HG02840 (cell line): Measurements from ENCODE around the gene FAM204A.

ENCODE experiments used
- ATAC-seq: cut with Tn5 transposase; IDR thresholded peaks from one replicate; pipeline ENCODE4 v1.9.1; 2021; ENCODE audit warnings: mild to moderate bottlenecking, moderate library complexity, moderate number of reproducible peaks; ENCODE audit not compliant: unreplicated experiment, low FRiP score

FAM204A gene

DNA sequence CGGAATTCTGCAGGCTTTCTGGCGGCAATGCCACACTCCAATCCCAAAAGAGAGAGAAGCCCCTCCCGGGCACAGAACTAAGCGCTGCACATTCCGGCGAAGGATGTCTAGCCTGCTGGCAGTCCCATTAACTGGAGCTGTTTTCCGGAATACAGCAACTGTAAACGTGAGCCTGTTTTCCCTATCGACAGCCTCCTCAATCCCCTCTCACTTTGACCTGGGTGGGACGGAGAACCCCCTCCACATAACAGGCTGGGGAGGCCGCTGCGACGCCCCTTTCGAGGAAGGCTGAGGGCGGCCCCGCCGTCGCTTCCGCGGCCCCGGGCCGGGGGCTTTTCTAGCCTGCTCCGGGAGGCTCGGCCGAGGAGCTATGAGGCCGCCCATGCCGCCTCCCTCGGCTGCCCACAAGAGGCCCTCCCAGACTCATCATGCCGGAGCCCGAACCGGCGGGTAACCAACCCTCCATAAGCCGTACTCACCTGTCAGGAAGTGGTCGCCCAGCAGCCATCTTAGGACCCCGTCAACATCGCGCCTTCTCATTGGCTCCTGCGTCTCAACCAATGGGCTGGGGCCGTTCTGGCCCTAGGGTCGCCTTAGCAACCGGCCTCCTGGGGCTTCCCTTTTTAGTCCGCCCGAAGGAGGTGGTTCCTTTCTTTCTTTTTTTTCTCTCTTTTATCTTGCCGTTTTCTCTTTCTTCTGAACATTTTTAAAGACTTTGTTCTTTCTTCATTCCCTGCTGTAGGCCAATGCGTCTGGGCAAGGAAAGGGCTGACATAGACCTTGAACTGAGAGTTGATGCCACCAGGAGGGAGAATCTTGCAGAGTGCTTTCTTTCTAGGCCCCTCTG is at the start of gene FAM204A:
Gene FAM204A (minus strand): TSS at position 534 of the 847 bp plus-strand sequence. CDS start 5,909 bp downstream, outside the sequence.
- peak; percentile 100 for ATAC-seq

DNA sequence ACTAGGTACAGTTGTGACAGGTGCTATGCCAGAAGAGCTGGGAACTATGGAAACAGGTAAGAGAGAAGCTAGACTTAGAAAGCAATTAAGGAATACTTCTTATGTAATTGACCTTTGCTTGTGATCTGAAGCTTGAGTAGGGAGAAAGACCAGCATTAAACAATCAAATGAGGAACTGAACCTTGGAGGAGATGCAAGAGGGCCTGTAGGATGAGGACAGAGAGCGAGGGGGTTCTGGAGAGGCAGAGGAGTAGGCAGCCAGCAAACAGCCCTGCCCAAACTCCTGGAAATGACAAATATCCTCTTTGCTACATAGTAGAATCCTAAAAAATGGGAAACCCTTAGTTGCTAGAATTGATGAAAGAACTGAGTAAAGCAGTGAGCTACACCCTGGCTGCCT is 41.6 kb upstream of the FAM204A start:
- ATAC-seq, result no peak

DNA sequence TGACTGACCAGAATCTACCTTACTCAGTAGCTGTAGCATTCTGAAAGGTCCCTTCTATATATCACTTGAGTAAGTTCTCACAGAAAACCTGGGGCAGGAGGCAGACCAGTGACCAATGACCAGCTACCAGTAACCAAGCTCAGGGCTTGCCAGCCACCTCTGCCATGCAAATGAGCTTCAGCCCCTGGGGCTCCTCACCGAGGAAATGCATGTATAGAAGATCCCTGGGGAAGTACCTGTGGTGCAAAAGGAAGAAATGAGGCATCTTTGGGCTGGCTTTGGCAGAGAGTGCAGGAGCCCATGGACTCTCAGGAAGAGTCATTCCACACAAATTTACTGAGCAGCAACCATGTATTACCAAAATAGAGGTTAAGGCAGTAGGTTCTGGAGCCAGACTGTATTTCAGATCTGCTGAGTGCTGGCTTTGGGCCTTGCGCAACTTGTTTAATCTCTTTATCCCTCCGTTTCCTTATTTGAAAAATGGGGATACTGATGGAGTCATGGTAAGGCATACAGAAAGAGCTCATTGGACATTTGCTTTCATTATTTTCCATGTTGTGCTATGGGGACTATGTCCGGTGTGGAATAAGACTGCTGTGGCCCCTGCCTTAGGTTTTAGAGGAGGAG is 41.1 kb upstream of the FAM204A start:
- no peak for ATAC-seq

DNA sequence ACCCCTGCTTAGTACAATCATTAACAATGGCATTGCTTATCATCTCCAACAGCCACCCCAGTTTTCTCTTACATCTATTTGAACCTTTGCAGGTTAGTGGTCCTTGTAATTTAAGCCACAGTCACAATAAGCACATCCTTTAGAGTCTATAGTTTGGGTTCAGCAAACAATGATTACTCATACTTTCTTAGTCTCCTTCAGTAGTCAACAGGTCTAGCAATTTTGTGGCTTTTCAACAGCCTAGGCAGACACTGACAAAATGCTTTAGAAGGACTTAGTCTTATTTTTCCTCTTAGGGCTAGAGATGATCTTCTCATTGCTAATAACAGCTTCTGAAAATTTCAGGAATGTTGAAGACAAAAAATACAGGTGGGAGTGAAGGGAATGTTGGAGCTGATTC is 32.3 kb upstream of the FAM204A start:
- ATAC-seq, result no peak

DNA sequence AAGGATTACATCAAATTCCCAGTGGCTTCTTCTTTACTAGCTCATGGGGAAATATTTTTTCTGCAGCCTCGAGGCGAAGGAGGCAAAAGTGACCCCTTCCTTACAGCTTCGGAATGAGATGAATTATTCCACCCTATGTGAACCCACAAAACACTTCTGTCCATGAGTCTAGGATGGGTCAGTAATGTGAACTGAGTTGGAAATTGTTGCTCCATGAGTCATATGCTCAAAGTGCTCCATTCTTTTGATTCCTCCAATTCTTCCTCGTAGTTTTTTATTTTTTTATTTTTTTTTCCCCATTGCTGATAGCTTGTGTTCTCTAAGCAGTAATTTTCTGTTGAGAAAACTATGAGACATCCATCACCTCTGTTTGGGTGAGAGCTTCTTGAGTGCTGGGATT is 31.7 kb upstream of the FAM204A start:
- no peak for ATAC-seq

DNA sequence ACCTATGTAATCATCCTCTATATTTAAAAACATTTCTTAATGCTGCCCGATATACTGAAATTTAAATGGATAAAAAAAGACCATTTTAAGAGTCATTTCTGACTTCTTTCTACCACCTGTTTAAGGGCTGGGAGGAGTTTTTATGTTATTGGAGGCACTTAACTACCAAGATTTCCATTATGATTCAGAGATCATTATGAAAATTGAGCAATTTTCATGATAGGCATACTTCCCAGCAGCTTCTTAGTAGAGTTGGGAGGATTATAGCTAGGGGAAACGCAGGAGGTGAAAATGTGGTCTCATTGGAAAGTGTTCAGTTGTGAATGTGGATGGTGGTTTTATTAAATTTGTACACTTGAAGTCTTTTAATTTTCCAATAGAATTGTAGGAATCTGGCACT is 28.4 kb upstream of the FAM204A start:
- no peak for ATAC-seq

DNA sequence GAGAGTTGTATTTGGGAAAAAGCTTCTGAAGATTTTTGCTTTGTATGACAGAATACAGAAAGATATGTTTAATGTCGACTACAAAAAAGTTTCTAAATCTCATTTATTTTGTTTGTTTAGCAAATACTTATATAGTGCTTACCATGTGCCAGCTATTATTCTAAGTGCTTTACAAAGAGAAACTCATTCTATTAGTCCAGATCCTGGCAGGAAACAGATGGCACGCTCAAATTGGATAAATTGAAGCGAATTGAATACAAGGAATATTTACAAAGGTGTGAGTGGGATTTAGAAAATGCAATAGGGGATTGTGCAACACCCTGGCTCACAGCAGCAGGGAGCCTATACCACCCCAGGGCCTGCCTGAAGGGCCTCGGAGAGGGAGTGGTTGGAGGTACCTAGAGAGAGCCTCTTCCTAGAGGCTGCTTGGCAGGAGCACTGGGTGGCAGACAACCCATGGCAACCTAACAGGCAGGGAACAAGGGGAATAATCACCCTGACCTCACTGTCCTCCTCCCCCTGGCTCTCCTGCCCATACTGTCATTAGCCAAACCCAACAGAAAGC is 27.6 kb upstream of the FAM204A start:
- ATAC-seq, result no peak

DNA sequence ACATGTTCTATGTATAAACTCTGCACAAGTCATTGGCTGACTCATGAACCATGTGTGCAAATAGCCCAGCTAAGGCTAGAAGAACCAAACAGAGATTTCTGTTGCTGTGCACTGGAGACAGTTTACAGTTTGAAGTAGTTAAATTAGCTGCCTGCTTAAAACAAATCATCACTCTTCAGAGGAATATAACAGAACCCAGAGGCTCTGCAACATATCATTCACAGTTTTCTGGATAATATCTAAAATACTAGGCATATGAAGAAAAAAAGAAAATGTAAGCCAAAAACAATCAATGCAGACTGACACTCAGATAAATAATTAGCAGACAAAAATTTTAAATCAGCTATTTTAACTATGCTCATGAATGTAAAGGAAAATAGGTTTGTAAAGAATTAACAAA is 23.6 kb upstream of the FAM204A start:
- no peak for ATAC-seq

DNA sequence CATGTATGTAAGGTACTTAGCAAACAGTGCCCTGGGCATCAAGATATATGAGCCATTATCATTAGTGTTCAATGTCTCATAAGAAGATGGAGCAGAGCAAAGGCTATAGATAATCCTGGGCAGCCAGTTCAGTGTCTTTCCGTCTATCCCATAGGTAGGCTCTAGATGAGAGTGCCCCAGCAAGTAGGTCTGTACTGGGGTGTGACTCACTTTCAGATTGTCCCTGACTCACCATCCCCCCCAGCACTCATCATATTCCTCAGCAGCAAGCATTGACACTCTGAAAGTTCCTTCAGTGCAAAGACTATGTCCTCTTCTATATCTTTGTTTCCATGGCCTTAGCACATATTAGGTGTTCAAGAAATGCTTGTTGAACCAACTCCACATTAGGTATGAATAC is 20.0 kb upstream of the FAM204A start:
- no peak for ATAC-seq

DNA sequence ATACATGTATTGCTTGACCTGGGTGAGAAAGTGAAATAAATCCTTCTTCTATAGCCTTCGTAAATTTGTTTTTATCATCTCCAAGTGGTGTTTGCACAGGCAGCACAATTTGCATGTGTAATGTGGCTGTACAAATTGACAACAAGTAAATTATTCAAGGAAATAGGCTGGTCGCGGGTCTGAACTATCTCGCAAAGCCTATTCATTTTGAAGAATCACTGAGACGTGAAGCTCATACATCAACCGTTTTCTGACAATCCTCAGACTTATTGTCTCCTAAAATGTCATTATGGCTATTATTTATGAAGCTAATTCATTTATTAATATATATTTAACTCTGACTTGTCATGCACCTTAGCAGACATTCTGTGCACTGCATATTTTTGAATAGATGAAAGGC is 16.2 kb upstream of the FAM204A start:
- ATAC-seq, result no peak

DNA sequence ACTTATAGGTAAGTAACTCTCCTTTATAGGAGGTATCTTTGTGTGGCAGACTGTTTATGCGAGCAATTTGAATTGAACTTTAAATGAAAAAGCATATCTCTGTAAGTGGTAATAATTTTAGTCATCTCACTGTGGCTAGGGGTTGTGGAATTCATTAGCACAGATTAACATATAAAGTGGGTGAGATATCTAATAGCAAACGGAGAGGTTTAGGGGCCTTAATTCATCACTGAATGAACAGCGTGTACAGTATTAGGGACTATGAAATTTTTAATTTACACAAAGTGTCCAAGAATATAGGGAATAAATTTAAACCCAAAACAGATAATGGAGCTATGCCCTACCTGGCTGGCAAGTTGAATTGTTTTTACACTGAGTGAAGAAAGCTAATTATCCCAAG is 15.7 kb upstream of the FAM204A start:
- ATAC-seq, result no peak

DNA sequence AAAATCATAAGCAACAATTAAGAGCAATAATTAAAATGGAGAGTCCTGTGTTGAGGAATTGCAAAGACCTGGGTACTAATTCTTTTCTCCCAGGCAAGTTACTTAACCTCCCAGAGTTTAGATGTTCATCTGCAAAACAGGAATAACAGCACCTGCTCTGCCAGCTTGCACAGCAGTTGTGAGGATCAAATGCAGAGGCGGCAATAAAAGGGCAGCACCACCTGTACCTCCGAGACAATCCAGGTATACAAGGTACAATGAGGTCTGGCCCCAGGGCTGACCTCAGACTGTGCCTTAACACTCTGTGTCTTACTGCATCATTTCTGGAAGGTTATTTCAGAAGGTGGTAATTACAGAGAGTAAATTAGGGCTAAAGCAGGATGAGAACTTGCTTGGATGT is 14.5 kb upstream of the FAM204A start:
- no peak for ATAC-seq

DNA sequence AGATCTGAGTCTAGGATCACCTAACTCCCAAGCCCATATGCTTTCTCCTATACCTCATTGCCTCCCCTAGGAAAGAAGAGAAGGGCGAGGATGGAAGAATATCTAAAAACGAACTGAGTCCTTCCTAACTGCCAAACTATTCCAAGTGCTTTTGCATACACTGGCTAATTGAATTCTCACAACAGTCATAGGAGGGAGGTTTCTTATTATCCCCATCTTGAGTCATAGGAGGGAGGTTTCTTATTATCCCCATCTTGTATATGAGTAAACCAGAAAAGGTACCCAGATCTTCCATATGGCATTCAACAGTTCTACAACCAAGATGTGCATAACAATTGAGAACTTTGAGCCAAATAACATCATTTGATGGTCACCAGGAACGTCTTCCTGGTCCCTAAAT is 13.1 kb upstream of the FAM204A start:
- no peak for ATAC-seq

DNA sequence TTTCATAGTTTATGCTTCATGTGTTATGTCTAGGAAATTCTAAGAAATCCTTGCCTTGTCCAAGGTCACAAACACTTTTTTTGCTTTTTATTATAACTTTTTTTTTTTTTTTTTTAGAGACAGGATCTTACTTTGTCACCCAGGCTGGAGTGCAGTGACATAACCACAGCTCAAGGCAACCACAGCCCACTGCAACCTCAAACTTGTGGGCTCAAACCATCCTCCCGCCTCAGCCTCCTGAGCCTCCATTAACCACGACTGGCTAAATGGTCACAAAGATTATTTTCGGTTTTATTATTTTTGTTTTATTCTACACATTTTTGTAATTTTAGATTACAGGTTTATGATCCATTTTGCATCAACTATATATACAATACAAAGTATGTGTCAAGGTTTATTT is 7.1 kb upstream of the FAM204A start:
- no peak for ATAC-seq

DNA sequence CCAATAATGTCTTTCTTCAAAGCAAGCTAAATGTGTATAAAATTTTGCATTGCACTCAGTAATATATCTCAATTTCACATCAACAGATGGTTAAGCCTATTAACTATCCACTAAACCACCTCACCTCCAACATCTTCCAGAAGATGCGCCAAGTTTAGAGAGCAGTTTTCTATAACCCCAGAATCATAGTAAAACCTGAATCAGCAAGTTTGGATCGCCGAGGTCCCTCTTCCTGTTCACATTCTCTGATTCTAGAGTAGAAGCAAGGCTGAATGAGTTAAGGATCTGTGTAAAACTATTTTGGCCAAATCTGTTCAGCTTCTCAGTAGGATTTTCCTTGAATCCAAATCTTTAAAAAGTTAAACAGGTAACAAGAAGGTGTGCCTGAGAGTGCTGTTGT is 1.4 kb upstream of the FAM204A start:
- ATAC-seq, result no peak

DNA sequence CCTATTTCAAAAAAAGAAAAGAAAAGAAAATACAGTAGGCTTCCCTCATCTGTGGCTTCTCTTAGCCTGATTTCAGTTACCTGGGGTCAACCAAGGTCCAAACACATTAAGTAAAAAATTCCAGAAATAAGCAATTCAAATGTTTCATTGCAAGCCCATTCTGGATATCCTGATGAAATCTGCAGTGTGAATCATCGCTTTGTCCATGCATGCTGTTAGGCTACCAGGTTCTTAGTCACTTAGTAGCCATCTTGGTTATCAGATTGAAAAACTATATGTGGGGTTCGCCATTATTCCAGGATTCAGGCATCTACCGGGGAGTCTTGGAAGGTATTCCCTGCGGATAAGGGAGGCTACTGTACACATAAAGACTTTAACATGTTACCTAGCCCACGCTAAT is 991 bp upstream of the FAM204A start:
- ATAC-seq, result no peak

DNA sequence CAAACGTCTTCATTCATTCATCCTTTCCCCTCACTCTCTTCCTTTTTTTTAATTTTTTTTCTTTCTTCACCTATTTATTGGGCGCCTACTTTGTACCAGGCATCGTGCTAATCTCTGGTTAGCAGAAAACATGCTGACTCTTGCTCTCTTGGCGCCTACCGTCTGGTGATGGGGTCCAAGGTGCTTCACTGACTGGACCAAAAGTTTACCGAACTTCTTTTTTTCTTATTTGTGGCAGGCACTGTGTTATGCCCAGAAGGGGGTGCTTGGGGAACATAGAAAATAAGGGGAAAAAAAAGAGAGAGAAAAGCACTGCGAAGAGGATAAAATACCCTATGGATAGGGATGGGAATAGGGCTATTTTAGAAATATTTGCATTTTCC is 505 bp upstream of the FAM204A start:
- ATAC-seq, result no peak

DNA sequence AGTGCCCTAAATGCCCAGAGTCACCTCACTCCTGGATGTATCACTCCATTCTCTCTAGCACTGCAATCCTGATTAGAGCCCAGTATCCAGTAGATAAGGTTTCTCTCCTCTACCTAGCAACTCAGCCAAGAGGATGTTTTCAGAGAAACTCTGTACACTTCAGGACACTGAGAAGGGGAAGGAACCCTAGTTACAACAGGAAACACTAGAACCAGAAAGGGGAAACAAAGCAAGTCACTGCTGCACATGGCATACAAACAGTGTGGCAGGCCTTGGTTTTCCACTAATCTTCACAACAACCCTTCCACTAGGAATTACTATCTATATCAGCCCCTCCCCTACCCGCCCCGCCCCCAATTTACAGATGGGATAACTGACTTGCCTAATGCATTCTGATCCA is 1.6 kb downstream of the FAM204A start:
- ATAC-seq, result no peak

DNA sequence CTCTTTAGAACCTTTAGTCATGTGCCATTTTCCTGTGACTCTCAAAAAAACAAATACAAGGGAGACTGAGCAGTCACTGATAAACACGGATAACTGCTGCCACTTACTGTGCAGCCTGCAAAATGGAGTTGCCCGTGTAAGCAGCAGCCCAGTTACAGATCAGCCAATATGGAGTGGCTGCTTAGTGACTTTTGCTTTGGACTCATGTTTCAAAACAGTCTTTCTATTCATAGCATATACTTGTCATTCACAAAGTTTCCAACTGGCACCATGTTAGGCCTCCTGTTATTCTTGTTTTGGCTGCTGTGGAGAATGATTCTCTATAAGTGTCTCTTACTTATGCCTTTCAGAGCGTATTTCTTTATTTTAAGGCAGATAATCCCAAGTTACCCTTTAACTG is 3.0 kb downstream of the FAM204A start:
- no peak for ATAC-seq

DNA sequence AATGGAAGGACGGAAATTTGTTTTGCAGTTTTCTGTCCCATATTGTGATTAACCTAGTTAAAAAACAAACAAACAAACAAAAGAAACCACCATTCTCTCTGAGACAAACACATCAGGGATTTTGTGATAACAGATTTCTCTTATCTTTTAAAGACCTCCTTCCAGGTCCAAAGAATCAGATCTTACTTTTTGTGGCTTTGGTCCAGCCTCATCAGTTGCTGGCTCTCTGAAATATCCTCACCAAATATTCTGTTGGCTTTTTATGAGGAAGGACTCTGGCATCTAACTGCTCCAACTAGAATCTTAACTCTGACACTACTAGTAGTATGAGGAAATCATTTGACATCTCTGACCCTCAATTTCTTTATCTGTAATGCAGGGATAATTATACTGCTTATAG is 4.8 kb downstream of the FAM204A start:
- ATAC-seq, result no peak

DNA sequence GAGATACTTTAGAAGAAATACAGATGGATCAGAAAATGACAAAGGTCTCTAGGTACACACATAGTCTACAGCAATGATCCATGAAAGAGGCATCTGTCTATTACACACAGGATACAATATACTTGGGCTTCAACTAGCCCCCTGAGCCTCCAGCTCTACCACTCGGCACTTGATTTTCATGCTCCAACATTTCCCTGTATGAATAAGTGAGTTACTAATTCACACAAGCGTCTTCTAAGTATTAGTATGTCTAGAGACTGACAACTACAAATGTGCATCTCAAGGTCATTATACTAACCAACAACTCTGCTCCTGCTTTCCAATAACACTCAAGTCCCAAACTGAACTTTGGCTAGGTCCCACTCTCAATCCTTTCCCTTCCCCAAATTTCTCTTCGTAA is 8.3 kb downstream of the FAM204A start:
- no peak for ATAC-seq
